TTC549 (cell line): ENCODE data around the gene PTPRC.
A peak's percentile ranks its signal among the peaks of the same experiment; 100 is the strongest.

Source experiments
- FAIRE-seq: peaks from 2 replicates; lab custom pipeline; 2012; peaks lifted over from hg19 to GRCh38; lab: Jason Lieb, UNC

The PTPRC gene

DNA sequence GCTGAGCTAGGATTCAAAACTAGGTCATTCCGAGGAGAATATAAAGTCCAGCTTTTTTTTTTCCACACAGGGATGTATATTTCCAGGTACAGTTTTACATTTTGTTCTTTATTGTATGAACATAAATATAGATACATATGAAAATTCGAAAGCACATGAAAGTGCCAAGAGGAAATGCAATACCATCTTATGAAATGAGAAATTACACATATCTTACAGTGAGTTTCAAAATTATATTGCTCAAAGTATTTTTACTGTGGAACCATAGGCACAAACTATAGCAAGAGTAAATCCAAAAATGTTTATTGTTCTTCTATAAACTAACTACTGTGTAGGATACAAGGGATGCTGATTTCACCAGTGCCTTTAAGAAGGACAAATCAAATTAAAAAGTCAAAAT, 39.0 kb downstream of the PTPRC start:
- FAIRE-seq: no peak

DNA sequence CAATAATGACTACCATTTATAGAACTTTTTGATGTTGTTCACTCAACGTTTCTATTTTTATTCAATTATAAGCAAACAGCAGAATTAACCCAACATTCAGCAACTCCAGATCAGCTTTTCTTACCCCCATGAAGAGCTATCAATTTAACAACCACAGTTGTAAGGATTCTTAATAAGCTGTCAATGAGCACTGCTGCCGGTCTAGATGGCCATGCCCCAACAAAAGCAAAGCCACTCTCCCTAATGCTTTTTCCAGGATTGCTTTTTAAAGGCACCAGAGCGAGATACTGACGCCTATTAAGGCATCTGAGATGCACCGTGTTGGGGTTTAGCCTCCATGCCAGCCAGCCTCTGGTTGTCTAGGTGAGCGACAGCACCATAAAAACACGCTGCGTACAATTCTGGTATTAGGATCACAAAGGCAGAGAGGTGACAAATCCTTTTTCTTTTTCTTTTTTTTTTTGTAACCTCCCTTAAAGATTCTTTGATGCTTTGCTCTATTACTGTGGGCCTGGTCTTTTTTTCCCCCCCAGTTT, 39.5 kb downstream of the PTPRC start:
- FAIRE-seq: no peak

- no peak for FAIRE-seq
Observed at GRCh38 chr1:198678901-198679329, 40.1 kb downstream of the PTPRC start.

DNA sequence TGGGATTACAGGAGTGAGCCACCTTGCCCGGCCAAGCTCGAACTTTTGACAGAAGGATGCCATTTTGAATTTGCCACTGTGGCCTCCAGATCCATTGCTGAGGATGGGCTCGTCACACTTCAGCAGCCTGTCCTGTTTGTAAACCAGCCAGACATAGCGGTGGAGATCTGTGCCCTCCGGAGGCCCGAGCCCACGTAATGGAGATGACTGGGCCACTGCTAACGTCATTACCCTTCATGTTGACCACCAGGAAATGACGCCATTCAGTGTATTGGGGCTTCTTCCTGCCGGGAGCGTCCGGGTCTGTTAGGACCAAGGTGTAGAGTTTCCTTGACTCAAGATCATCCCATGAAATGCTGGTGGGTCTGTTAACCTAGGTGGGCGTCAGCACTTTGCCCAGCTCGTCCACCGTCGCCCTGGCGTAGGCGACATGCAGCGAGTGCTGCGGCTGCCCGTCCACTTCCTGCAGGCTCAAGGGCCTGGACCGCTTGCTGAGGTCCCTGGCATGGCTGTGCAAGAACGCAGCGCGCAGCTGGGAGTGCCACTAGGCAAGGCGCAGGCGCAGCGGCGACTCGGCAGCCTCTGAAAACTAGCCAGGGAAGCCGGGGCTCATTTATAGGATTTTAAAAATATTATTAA, 40.8 kb downstream of the PTPRC start:
- no peak for FAIRE-seq

GRCh38 chr1:198680174-198680875, 41.5 kb downstream of the PTPRC start:
- FAIRE-seq: no peak

DNA sequence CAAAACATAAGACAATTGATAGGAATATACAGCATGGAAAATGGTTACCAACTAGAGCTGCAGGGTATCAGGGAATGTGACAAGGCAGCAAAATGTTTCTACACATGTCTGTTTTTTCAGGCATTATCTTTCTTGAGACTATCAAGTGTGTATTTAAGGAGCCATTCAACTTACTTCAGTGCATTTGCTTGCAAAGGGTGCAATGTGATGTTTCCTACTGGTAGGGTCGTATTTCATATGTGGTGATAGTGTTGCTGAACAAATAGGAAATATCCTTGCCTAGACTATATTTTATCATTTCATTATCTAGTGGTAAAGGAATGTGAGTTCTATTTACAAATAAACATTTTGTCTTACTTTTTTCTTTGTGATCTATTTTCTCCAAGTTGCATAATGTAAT, 42.4 kb downstream of the PTPRC start:
- FAIRE-seq: no peak

GRCh38 chr1:198681831-198682759, 43.3 kb downstream of the PTPRC start:
- FAIRE-seq: no peak

DNA sequence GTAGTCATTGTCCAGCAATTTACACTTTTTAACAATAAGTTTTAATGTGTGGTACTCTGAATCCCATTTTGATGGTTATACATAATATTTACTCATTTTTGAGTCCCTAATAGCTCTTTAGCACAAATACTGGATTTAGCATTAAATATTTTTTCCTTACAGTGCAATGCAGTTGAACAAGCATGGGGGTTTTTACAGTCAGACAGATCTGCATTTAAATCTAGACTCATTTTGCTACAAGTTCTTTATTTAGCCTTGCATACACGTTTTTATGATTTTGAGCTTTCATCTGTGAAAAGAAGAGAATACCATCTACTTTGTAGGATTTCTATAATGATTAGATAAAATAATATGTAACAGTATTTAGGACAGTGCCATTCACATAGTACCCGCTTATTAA, 44.0 kb downstream of the PTPRC start:
- no peak for FAIRE-seq

DNA sequence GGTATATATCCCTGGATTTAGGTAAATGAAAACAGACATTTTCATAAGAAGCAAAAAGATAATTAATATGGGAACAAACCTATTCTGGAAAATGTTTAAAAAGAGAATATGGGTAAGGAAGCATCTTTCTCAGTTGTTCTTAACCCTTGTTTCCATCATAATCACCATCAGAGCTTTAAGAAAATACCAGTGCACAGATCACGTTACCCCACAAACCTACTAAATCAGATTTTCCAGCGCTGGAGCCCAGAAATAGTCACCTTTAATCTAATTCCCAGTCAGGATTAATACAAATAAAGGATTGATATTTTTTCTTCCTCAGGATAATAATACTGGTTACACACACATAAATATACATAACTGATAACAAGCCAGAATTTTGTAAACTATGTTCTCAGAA, 44.6 kb downstream of the PTPRC start:
- no peak for FAIRE-seq

DNA sequence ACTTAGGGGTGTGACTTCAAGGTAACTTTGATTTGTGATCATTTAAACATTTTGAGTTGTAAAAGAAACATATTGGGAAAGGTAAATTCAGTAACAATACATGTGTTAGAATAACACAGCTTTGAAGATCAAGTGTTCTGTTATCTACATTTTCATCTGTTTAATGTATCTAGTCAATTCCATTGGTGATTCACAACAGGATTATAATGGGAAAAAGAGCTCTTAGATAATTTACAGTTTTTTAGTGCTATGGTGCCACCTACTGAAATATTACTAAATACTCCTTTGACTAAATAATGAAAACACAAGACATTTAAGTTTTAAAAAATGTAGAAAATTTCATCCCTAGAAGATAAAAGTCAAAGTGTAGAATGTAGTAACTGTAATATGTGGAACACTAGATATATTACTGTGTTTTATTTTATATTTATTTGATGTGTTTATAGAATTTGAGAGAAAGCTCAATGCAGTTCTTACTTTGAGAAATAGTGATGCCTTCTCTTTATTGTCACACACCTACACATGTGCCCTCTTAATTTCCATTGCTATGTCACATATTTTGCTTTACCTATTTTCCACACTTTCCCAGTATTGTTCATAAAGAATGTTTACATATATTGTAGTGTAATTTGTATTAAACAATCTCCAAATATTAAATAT, 47.4 kb downstream of the PTPRC start:
- peak; percentile 96 for FAIRE-seq

DNA sequence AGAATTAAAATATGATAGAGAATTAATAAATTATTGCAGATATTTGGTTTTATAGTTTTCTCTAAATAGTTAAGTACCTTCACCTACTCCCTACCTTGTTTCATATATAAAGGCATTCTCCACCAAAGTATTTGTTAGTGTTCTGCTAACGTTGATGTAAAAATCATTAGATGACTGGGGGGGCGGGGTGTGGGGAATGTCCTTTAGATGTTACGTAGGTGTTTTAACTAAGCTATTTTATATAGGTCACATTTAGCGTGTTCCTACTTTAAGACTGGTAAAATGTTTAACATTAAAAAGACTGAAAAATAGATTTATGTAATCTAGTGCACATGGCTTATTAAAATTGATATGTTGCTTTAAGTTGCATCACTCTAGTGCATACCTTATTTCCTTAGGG, 48.6 kb downstream of the PTPRC start:
- FAIRE-seq: no peak

DNA sequence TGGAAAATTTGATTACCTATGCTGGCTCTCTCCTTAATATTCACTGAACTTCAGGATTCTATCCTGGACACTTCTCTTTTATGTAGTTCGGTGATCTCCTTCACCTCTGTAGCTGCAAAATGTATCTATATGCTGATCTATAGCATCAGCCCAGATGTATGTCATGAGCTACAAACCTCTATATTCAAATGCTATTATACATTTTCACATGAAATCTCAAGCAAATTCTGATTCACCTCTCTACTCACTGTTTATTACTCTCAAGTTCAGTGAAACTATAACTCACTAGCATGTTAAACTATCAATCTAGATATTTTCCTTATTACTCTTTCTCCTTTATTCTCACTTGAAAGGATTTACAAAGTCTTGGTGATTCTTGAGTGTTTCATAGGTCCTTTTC, 52.2 kb downstream of the PTPRC start:
- FAIRE-seq: no peak

- no peak for FAIRE-seq
Observed at GRCh38 chr1:198693321-198693720, 54.5 kb downstream of the PTPRC start.

GRCh38 chr1:198694542-198694941, 55.7 kb downstream of the PTPRC start:
- no peak for FAIRE-seq

GRCh38 chr1:198696211-198696610, 57.4 kb downstream of the PTPRC start:
- FAIRE-seq: no peak

- FAIRE-seq: peak; percentile 11
Observed at GRCh38 chr1:198699167-198700015, 60.6 kb downstream of the PTPRC start.

GRCh38 chr1:198700016-198700392, 61.2 kb downstream of the PTPRC start:
- no peak for FAIRE-seq

DNA sequence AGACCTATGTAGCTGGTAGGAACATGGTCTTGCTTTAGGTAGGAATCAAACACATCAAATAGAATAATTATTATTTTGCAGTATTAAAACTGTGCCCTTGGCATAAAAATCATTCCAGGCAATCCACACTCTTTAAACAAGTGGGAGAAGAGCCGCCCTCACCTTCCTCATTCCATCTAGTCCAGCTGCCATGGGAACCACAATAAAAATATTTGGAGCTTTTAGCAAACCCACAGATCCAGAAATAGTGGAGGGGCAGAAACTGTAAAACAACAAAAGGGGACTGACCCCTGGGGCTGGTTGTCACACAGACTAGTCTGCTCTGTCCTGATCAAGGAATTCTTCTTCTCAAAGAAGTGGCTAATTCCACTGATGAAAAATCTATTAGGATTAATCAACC, 61.6 kb downstream of the PTPRC start:
- FAIRE-seq: no peak

- no peak for FAIRE-seq
Observed at GRCh38 chr1:198701250-198701649, 62.4 kb downstream of the PTPRC start.

DNA sequence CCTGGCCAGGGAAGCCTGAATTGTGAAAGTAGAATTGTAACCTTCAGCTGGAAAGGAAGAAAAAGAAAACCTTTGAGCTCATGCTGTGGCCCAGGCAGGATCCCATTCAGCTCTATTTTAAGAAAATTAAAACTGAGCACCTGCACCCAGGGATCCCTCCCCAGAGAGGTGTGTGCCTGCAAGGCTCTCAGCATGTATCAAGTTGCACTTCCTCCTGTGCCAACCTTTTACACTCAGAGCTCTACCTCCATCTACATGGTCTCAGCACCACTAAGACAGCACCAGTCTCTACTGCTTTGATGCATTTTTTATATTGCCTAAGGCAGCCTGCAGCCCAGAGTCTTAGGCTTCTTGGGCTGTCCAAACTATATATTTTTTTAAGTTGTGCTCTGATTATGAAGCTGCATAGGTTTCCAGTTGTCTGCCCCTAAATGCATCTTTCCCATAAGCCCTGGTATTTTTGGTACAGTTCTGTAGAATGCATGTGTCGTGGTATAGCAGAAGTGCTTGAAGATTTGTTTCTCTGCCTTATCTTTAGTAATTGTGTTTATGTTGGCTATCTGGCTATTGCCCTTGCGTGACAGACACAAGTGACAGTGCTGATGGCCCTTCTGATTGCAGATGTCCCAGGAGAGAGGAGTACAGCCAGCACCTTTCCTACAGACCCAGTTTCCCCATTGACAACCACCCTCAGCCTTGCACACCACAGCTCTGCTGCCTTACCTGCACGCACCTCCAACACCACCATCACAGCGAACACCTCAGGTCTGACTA, 63.1 kb downstream of the PTPRC start:
- no peak for FAIRE-seq
